ENCODE measurements around the gene PACRG. TPM values are rescaled to one million over a fixed set of nuclear protein-coding genes. Genes with fewer than 3 reads are reported as not detected.

The PACRG gene
- total and polyA plus RNA-seq, 2 experiments from 2014 or later = 0.17 to 0.68 TPM

DNA sequence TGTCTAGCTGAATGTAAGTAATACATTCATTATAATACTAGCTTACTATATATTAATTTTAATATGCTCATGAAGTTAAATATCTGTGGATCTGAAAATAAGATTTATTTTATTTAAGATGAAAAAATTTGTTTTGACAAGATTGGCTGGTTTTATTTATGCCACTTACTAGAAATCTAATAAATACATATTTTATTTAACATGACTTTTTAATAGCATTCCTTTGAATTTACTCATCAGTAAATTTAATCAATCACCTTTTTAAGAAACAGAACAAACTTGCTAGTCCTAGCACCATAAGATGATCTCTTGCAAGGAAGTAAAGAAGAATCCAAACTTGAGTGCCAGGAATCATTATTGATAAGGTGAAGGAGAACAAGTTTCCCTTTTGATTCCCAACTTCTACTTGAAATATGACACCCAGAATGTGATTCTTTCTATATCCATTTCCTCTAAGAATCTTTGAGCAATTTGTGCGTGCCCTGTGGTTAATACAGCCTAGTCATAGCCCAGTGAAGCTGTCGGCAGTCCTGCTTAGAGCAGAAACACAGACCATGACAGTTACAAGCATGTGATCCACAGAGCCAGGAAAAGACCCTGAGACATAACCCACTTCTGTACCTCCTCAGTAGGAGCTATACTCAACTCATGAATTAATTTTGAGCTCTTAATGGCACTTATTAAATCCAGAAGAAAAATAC is 404.4 kb downstream of the PACRG start:
- Histone ChIP-seq H3K27ac (ENCODE audit: low read depth) (no peak overlapping the region), H3K27me3 (ENCODE audit: insufficient read depth) (no peaks in the 10 kb centered on the region), H3K4me2 (no peak overlapping the region), H4K20me1 (replicated peaks; ENCODE audit: insufficient read depth) (no peaks in the 10 kb centered on the region), H3K4me1 (ENCODE audit: insufficient read depth) (0 out of 2 replicates have a peak, but pooled peaks cover 8% of the 10 kb centered on the region), H3F3A (replicated peaks; ENCODE audit: low read depth) (no peaks in the 10 kb centered on the region), H3K79me2 (replicated peaks; ENCODE audit: insufficient read depth) (no peaks in the 10 kb centered on the region), H3K9me2 (ENCODE audit: insufficient read depth) (no peaks in the 10 kb centered on the region), H3K36me3 (ENCODE audit: insufficient read depth) (no peaks in the 10 kb centered on the region), H2AFZ (no peak overlapping the region), H3K4me3 (no peak overlapping the region)
- ATAC-seq (no peak), DNase-seq (ENCODE audit: low spot score) (no peak)
- Mint-ChIP-seq H3K27me3 (ENCODE audit: insufficient read depth, low read depth, poor library complexity) (peaks cover 4% of the 10 kb centered on the region), H3K9me3 (no peaks in the 10 kb centered on the region; the same call in 2 of the 3 replicates), H3K4me3 (no peak overlapping the region), H3K27ac (no peak overlapping the region), H3K4me1 (peaks cover 10% of the 10 kb centered on the region), H3K36me3 (ENCODE audit: low read depth) (no peaks in the 10 kb centered on the region)
- TF ChIP-seq JUNB (IDR thresholded peaks at IDR 0.05; ENCODE audit: unreplicated experiment) (no peak), CREB1 (CRISPR knock-in tag; IDR thresholded peaks at IDR 0.05; ENCODE audit: low read depth) (no peak), EZH2phosphoT487 (IDR thresholded peaks at IDR 0.05; ENCODE audit: unreplicated experiment) (no peak)

DNA sequence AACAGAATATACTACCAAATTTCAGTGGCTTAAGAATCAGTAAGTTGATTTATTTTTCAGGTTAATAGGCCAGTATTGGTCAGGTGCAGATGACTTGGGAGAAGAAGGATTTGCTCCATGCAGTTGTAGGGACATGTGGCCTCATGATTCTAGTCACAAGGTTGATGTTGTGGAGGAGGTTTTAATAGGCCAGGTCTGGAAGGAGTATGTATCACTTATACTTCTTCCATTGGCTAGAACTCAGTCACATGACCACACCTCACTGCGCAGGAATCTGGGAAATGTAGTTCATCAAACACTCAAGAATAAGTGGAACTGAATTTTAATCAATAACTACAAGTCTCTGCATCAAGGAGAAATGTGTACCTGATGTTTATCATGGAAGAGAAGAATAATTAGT is 405.2 kb downstream of the PACRG start:
- ATAC-seq = peak; percentile 64
- no peak for TF ChIP-seq ZNF331 (CRISPR knock-in tag; IDR thresholded peaks at IDR 0.05; ENCODE audit: low read depth)
- TF ChIP-seq, protein P1, sequence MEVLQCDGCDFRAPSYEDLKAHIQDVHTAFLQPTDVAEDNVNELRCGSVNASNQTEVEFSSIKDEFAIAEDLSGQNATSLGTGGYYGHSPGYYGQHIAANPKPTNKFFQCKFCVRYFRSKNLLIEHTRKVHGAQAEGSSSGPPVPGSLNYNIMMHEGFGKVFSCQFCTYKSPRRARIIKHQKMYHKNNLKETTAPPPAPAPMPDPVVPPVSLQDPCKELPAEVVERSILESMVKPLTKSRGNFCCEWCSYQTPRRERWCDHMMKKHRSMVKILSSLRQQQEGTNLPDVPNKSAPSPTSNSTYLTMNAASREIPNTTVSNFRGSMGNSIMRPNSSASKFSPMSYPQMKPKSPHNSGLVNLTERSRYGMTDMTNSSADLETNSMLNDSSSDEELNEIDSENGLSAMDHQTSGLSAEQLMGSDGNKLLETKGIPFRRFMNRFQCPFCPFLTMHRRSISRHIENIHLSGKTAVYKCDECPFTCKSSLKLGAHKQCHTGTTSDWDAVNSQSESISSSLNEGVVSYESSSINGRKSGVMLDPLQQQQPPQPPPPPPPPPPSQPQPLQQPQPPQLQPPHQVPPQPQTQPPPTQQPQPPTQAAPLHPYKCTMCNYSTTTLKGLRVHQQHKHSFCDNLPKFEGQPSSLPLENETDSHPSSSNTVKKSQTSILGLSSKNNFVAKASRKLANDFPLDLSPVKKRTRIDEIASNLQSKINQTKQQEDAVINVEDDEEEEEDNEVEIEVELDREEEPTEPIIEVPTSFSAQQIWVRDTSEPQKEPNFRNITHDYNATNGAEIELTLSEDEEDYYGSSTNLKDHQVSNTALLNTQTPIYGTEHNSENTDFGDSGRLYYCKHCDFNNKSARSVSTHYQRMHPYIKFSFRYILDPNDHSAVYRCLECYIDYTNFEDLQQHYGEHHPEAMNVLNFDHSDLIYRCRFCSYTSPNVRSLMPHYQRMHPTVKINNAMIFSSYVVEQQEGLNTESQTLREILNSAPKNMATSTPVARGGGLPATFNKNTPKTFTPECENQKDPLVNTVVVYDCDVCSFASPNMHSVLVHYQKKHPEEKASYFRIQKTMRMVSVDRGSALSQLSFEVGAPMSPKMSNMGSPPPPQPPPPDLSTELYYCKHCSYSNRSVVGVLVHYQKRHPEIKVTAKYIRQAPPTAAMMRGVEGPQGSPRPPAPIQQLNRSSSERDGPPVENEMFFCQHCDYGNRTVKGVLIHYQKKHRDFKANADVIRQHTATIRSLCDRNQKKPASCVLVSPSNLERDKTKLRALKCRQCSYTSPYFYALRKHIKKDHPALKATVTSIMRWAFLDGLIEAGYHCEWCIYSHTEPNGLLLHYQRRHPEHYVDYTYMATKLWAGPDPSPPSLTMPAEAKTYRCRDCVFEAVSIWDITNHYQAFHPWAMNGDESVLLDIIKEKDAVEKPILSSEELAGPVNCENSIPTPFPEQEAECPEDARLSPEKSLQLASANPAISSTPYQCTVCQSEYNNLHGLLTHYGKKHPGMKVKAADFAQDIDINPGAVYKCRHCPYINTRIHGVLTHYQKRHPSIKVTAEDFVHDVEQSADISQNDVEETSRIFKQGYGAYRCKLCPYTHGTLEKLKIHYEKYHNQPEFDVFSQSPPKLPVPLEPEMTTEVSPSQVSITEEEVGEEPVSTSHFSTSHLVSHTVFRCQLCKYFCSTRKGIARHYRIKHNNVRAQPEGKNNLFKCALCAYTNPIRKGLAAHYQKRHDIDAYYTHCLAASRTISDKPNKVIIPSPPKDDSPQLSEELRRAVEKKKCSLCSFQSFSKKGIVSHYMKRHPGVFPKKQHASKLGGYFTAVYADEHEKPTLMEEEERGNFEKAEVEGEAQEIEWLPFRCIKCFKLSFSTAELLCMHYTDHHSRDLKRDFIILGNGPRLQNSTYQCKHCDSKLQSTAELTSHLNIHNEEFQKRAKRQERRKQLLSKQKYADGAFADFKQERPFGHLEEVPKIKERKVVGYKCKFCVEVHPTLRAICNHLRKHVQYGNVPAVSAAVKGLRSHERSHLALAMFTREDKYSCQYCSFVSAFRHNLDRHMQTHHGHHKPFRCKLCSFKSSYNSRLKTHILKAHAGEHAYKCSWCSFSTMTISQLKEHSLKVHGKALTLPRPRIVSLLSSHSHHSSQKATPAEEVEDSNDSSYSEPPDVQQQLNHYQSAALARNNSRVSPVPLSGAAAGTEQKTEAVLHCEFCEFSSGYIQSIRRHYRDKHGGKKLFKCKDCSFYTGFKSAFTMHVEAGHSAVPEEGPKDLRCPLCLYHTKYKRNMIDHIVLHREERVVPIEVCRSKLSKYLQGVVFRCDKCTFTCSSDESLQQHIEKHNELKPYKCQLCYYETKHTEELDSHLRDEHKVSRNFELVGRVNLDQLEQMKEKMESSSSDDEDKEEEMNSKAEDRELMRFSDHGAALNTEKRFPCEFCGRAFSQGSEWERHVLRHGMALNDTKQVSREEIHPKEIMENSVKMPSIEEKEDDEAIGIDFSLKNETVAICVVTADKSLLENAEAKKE (CRISPR knock-in tag; IDR thresholded peaks at IDR 0.05) = no peak
- no peak for TF ChIP-seq CREB1 (CRISPR knock-in tag; IDR thresholded peaks at IDR 0.05; ENCODE audit: low read depth)
- TF ChIP-seq STAT1 (IDR thresholded peaks at IDR 0.05; ENCODE audit: unreplicated experiment) = no peak
- TF ChIP-seq, protein P2, sequence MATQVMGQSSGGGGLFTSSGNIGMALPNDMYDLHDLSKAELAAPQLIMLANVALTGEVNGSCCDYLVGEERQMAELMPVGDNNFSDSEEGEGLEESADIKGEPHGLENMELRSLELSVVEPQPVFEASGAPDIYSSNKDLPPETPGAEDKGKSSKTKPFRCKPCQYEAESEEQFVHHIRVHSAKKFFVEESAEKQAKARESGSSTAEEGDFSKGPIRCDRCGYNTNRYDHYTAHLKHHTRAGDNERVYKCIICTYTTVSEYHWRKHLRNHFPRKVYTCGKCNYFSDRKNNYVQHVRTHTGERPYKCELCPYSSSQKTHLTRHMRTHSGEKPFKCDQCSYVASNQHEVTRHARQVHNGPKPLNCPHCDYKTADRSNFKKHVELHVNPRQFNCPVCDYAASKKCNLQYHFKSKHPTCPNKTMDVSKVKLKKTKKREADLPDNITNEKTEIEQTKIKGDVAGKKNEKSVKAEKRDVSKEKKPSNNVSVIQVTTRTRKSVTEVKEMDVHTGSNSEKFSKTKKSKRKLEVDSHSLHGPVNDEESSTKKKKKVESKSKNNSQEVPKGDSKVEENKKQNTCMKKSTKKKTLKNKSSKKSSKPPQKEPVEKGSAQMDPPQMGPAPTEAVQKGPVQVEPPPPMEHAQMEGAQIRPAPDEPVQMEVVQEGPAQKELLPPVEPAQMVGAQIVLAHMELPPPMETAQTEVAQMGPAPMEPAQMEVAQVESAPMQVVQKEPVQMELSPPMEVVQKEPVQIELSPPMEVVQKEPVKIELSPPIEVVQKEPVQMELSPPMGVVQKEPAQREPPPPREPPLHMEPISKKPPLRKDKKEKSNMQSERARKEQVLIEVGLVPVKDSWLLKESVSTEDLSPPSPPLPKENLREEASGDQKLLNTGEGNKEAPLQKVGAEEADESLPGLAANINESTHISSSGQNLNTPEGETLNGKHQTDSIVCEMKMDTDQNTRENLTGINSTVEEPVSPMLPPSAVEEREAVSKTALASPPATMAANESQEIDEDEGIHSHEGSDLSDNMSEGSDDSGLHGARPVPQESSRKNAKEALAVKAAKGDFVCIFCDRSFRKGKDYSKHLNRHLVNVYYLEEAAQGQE (IDR thresholded peaks at IDR 0.05; ENCODE audit: unreplicated experiment) = no peak
- TF ChIP-seq, protein P3, sequence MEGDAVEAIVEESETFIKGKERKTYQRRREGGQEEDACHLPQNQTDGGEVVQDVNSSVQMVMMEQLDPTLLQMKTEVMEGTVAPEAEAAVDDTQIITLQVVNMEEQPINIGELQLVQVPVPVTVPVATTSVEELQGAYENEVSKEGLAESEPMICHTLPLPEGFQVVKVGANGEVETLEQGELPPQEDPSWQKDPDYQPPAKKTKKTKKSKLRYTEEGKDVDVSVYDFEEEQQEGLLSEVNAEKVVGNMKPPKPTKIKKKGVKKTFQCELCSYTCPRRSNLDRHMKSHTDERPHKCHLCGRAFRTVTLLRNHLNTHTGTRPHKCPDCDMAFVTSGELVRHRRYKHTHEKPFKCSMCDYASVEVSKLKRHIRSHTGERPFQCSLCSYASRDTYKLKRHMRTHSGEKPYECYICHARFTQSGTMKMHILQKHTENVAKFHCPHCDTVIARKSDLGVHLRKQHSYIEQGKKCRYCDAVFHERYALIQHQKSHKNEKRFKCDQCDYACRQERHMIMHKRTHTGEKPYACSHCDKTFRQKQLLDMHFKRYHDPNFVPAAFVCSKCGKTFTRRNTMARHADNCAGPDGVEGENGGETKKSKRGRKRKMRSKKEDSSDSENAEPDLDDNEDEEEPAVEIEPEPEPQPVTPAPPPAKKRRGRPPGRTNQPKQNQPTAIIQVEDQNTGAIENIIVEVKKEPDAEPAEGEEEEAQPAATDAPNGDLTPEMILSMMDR (conservative IDR thresholded peaks at IDR 0.05; ENCODE audit: low read depth in 2 of 2) = no peak
- no peak for TF ChIP-seq POLR2AphosphoS5 (IDR thresholded peaks at IDR 0.05; ENCODE audit: low read depth)
- no peak for TF ChIP-seq ZNF114 (CRISPR knock-in tag; IDR thresholded peaks at IDR 0.05)

More for the DNA sequence above, 405.2 kb downstream of the PACRG start:
- no peaks in the 10 kb centered on the region for H3F3A ChIP-seq (replicated peaks; ENCODE audit: low read depth)
- no peaks in the 10 kb centered on the region for H3K9me2 ChIP-seq (ENCODE audit: insufficient read depth)
- H3K27ac Mint-ChIP-seq = no peak overlapping the region
- peaks cover 4% of the 10 kb centered on the region for H3K27me3 Mint-ChIP-seq (ENCODE audit: insufficient read depth, low read depth, poor library complexity)
- H4K20me1 ChIP-seq (replicated peaks; ENCODE audit: insufficient read depth) = no peaks in the 10 kb centered on the region
- H3K27me3 ChIP-seq (ENCODE audit: insufficient read depth) = no peaks in the 10 kb centered on the region
- H3K4me1 ChIP-seq (ENCODE audit: insufficient read depth) = 0 out of 2 replicates have a peak, but pooled peaks cover 8% of the 10 kb centered on the region
- H2AFZ ChIP-seq = no peak overlapping the region
- no peak overlapping the region for H3K4me2 ChIP-seq
- no peak overlapping the region for H3K4me3 Mint-ChIP-seq
- no peak overlapping the region for H3K27ac ChIP-seq (ENCODE audit: low read depth)
- H3K36me3 ChIP-seq (ENCODE audit: insufficient read depth) = no peaks in the 10 kb centered on the region
- no peaks in the 10 kb centered on the region; the same call in 2 of the 3 replicates for H3K9me3 Mint-ChIP-seq
- H3K79me2 ChIP-seq (replicated peaks; ENCODE audit: insufficient read depth) = no peaks in the 10 kb centered on the region
- H3K36me3 Mint-ChIP-seq (ENCODE audit: low read depth) = no peaks in the 10 kb centered on the region
- peak; percentile 28 for DNase-seq (ENCODE audit: low spot score)
- H3K4me1 Mint-ChIP-seq = peaks cover 10% of the 10 kb centered on the region
- no peak overlapping the region for H3K4me3 ChIP-seq
